ENCODE results near the gene GNAQ. TPM values are rescaled to one million over a fixed set of nuclear protein-coding genes. Genes with fewer than 3 reads are reported as not detected.

The GNAQ gene
- total RNA-seq, 1 experiment from 2014 or later: 48.6 TPM

DNA sequence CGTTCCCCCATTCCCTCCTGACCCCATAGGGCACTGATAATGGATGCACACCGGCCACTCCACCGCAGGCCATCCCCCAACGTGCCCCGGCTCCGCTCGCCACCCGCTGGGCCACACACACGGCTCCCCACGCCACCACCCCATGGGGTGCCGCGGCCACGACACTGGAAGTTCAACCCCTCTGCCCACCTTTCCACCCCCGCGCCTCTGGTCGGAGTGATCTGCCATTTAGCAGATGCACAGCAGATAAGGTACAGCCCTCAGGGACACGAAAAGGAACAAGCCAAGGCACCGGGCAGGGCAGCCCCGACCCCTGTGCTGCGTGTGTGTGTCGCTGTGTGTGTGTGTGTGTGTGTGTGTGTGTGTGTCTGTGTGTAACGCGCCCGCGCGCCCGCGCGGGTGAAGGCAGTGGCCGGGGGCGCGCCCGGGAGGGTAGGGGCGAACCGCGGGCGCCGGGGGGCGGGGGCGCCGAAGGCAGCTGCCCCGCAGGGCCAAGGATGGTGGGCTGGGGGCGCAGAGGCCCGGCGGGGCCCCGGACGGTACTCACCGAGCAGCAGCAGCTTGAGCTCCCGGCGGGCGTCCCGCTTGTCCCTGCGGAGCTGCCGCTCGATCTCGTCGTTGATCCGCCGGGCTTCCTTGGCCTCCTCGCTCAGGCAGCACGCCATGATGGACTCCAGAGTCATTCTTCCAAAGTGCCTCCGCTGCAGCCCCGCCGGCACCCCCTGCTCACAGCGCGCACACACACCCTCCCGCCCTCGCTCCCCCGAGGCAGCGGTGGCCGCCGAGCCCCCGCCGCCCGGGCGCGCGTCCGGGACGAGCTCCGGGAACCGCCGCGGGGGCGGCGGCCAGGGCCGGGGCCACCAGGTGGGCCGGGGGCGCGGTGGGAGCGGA is 813 bp downstream of the GNAQ start:
- no peak overlapping the region for H4K8ac ChIP-seq (replicated peaks; ENCODE audit: insufficient read length, low read depth, low read length)
- H3K9me3 ChIP-seq (ENCODE audit: control insufficient read depth, low read depth, low read length): no peaks in the 10 kb centered on the region
- H3K4me1 ChIP-seq (ENCODE audit: insufficient read depth, low read length): peaks cover 7% of the 10 kb centered on the region
- H2BK15ac ChIP-seq (ENCODE audit: low read depth, low read length): no peak overlapping the region
- H3K79me1 ChIP-seq (ENCODE audit: insufficient read depth, low read depth, low read length, poor library complexity, severe bottlenecking): no peaks in the 10 kb centered on the region
- H4K20me1 ChIP-seq (ENCODE audit: control insufficient read depth, insufficient read depth, insufficient read length): no peaks in the 10 kb centered on the region
- no peak overlapping the region for H2BK20ac ChIP-seq (ENCODE audit: low read depth, low read length, poor library complexity, severe bottlenecking)
- H2BK12ac ChIP-seq (ENCODE audit: insufficient read length, low read depth, low read length): no peak overlapping the region
- no CpG with 5 or more reads among the region's 91 CpGs for WGBS (ENCODE audit: extremely low coverage, insufficient read length, low lambda C conversion rate)
- peak overlapping the region; percentile 54 for H3K9ac ChIP-seq (ENCODE audit: extremely low read depth, insufficient read length, low read length)
- H2BK120ac ChIP-seq (ENCODE audit: low read depth, low read length, poor library complexity, severe bottlenecking): no peak overlapping the region
- Mint-ChIP-seq H3K27ac (peak overlapping the region; percentile 20 to 54 (median 27); a peak in 6 of 7 replicates), H3K4me3 (peak overlapping the region; percentile 86 to 95), H3K4me1 (peaks cover 39 to 47% of the 10 kb centered on the region in 2 experiments), H3K9me3 (peaks cover 0 to 2% of the 10 kb centered on the region in 2 experiments; a peak in 2 of 5 replicates), H3K27me3 (ENCODE audit: low read depth) (peaks cover 2% of the 10 kb centered on the region; the same call in 1 of the 2 replicates), H3K36me3 (ENCODE audit: insufficient read depth in 1 of 3, low read depth in 3 of 3) (no peaks in the 10 kb centered on the region; a peak in 1 of 7 replicates)
- H2BK5ac ChIP-seq (ENCODE audit: insufficient read length, low read length): no peak overlapping the region
- H2AK5ac ChIP-seq (ENCODE audit: insufficient read length, low read length): no peak overlapping the region
- no peak overlapping the region for H2AFZ ChIP-seq (ENCODE audit: low read length)
- H3K56ac ChIP-seq (ENCODE audit: insufficient read length, low read depth, low read length): no peak overlapping the region
- peaks cover 10% of the 10 kb centered on the region for H3K23me2 ChIP-seq (ENCODE audit: insufficient read length, low read depth, low read length, poor library complexity, severe bottlenecking)
- H3K14ac ChIP-seq (ENCODE audit: insufficient read depth, low read length): peak overlapping the region; percentile 68
- H3T11ph ChIP-seq (ENCODE audit: low read length): no peak overlapping the region
- H4K91ac ChIP-seq (ENCODE audit: insufficient read length, low read depth, low read length): no peak overlapping the region
- peaks cover 18% of the 10 kb centered on the region; the same call in 1 of the 2 replicates for H3K79me2 ChIP-seq (ENCODE audit: insufficient read depth, low read length)
- peak overlapping the region; percentile 86 for H3K4me2 ChIP-seq (ENCODE audit: insufficient read depth, insufficient read length, low read length)
- H3K27me3 ChIP-seq (ENCODE audit: insufficient read depth, low read length): no peaks in the 10 kb centered on the region
- TF ChIP-seq, protein P1, sequence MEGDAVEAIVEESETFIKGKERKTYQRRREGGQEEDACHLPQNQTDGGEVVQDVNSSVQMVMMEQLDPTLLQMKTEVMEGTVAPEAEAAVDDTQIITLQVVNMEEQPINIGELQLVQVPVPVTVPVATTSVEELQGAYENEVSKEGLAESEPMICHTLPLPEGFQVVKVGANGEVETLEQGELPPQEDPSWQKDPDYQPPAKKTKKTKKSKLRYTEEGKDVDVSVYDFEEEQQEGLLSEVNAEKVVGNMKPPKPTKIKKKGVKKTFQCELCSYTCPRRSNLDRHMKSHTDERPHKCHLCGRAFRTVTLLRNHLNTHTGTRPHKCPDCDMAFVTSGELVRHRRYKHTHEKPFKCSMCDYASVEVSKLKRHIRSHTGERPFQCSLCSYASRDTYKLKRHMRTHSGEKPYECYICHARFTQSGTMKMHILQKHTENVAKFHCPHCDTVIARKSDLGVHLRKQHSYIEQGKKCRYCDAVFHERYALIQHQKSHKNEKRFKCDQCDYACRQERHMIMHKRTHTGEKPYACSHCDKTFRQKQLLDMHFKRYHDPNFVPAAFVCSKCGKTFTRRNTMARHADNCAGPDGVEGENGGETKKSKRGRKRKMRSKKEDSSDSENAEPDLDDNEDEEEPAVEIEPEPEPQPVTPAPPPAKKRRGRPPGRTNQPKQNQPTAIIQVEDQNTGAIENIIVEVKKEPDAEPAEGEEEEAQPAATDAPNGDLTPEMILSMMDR (conservative IDR thresholded peaks at IDR 0.05): no peak
- H3K27ac ChIP-seq (ENCODE audit: insufficient read length, low read depth, low read length): no peak overlapping the region
- H3K4ac ChIP-seq (ENCODE audit: low read depth, low read length): no peak overlapping the region
- peak; percentile 58 for DNase-seq
- peak overlapping the region; percentile 3 for H3K18ac ChIP-seq (ENCODE audit: insufficient read length, low read depth, low read length)
- no peak overlapping the region for H4K5ac ChIP-seq (ENCODE audit: insufficient read length, low read depth, low read length)
- no peak overlapping the region for H3K23ac ChIP-seq (ENCODE audit: insufficient read length, low read depth, low read length)
